ENCODE data around the gene MMP7. TPM values are rescaled to one million over a fixed set of nuclear protein-coding genes. Genes with fewer than 3 reads are reported as not detected.

The MMP7 gene
- total and polyA plus RNA-seq, 2 donors (not counting 3 experiments of a cell fraction or from before 2014, with no cell fraction given): 0.65 TPM; not detected in 1

GRCh38 chr11:102523189-102523570, 7.4 kb downstream of the MMP7 start:
- H3K4me1 ChIP-seq (ENCODE audit: control insufficient read depth, extremely low read depth, insufficient read depth, low read length): no peaks in the 10 kb centered on the region
- H3K4me3 ChIP-seq (replicated peaks in 1 of 3; ENCODE audit: insufficient read depth in 1 of 3, low read depth in 1 of 3, low read length in 3 of 3): no peak overlapping the region
- no TSS peak for BruUV-seq (replicated peaks)
- TF ChIP-seq MYC (IDR thresholded peaks at IDR 0.05; ENCODE audit: low read depth, low read length): no peak
- no peak for TF ChIP-seq POLR2AphosphoS5 (IDR thresholded peaks at IDR 0.05; ENCODE audit: insufficient read depth, low read depth, low read length)
- no peak for TF ChIP-seq FOS (IDR thresholded peaks at IDR 0.05; ENCODE audit: borderline replicate concordance, insufficient read depth, low read length)
- TF ChIP-seq MAX (IDR thresholded peaks at IDR 0.05; ENCODE audit: insufficient read depth, insufficient read length): no peak
- no peak for TF ChIP-seq CTCF (IDR thresholded peaks at IDR 0.05; ENCODE audit: extremely low read depth in 1 of 2, insufficient read depth in 1 of 2, low read depth in 1 of 2, low read length in 2 of 2)
- no peak for TF ChIP-seq EZH2 (IDR thresholded peaks at IDR 0.05; ENCODE audit: borderline replicate concordance, low read depth, low read length, severe bottlenecking)
- H4K20me1 ChIP-seq (replicated peaks; ENCODE audit: control insufficient read depth, extremely low read depth, insufficient read depth, low read length): no peaks in the 10 kb centered on the region
- dilution Hi-C loops (cut with MboI; ENCODE audit: extremely low pct_ligation_motif_present, low sequenced_read_pairs): no loop called here
- H3K79me2 ChIP-seq (ENCODE audit: control insufficient read depth, insufficient read depth, low read length): no peaks in the 10 kb centered on the region
- H2AFZ ChIP-seq (ENCODE audit: low read depth, low read length): no peak overlapping the region
- POLR2A ChIA-PET: no interaction called here
- no peaks in the 10 kb centered on the region for H3K27me3 ChIP-seq (ENCODE audit: control insufficient read depth in 2 of 2, insufficient read depth in 2 of 2, low read length in 2 of 2)
- CTCF ChIA-PET: interaction anchor here (1.0 to 2.0 kb wide), 4 partner anchors 13 to 143 kb away, joined by 3 to 6 read pairs (median 4); no protein-coding TSS in a partner anchor
- no peaks in the 10 kb centered on the region for H3K9me1 ChIP-seq (replicated peaks; ENCODE audit: control insufficient read depth, extremely low read depth, insufficient read depth, low read length)
- no peak for DNase-seq (ENCODE audit: low read depth, low spot score)
- intact Hi-C loops (cut with micrococcal nuclease): no loop called here
- no peaks in the 10 kb centered on the region for H3K9me3 ChIP-seq (replicated peaks; ENCODE audit: control insufficient read depth, insufficient read depth, low read length)
- H3K4me2 ChIP-seq (ENCODE audit: insufficient read depth, low read length): no peak overlapping the region
- FAIRE-seq: no peak
- no peak overlapping the region for H3K9ac ChIP-seq (replicated peaks; ENCODE audit: extremely low read depth, insufficient read depth, low read length)
- H3K36me3 ChIP-seq (ENCODE audit: control insufficient read depth in 2 of 2, extremely low read depth in 1 of 2, insufficient read depth in 2 of 2, low read length in 2 of 2): no peaks in the 10 kb centered on the region
- no peak overlapping the region for H3K27ac ChIP-seq (ENCODE audit: insufficient read depth, low read depth, low read length)
